ENCODE results near the gene TRAM2.

- TF ChIP-seq CTCF (IDR thresholded peaks at IDR 0.05; ENCODE audit: low read length) (no peak), EZH2 (IDR thresholded peaks at IDR 0.05; ENCODE audit: borderline replicate concordance, low read length) (no peak)
Measured at GRCh38 chr6:52591832-52592231, 15.0 kb upstream of the TRAM2 start.

Measured in OCI-LY1 (cell line).